ENCODE measurements around the gene IFI35. TPM values are rescaled to one million over a fixed set of nuclear protein-coding genes. Genes with fewer than 3 reads are reported as not detected.
"Not testable (repeated sequence)": the region's sequence is repeated elsewhere in the genome, so short reads cannot be mapped to it uniquely, and the experiment has no call there.

The IFI35 gene
- polyA plus RNA-seq, 3 donors, result 10.3 to 13.4 (median 11.2) TPM

GRCh38 chr17:42992872-42993271, 13.7 kb upstream of the IFI35 start:
- no peak for DNase-seq

- DNase-seq, result not testable (repeated sequence)
Measured at GRCh38 chr17:42993913-42994312, 12.7 kb upstream of the IFI35 start.

- DNase-seq, result no peak
Measured at GRCh38 chr17:42997390-42997983, 9.1 kb upstream of the IFI35 start.

GRCh38 chr17:42997984-42998938, 8.3 kb upstream of the IFI35 start, which contains the start of gene RPL27:
TSS of gene RPL27 (plus strand) at chr17:42998419. CDS start at chr17:42998751, 332 bp downstream.
- peak; percentile 100 for DNase-seq

GRCh38 chr17:42999003-42999525, 7.5 kb upstream of the IFI35 start:
- no peak for DNase-seq

GRCh38 chr17:43000894-43001293, 5.7 kb upstream of the IFI35 start:
- DNase-seq, result not testable (repeated sequence)

GRCh38 chr17:43003542-43004172, 2.9 kb upstream of the IFI35 start:
- DNase-seq, result no peak

- DNase-seq, result no peak
Measured at GRCh38 chr17:43010667-43011308, 4.2 kb downstream of the IFI35 start.

- DNase-seq, result no peak
Measured at GRCh38 chr17:43011728-43012472, 5.3 kb downstream of the IFI35 start.

- no peak for DNase-seq
Measured at GRCh38 chr17:43013296-43013695, 6.7 kb downstream of the IFI35 start.

- no peak for DNase-seq
Measured at GRCh38 chr17:43014020-43014648, 7.5 kb downstream of the IFI35 start.

GRCh38 chr17:43014649-43015542, 8.3 kb downstream of the IFI35 start:
- no peak for DNase-seq

- no peak for DNase-seq
Measured at GRCh38 chr17:43015579-43015978, 9.0 kb downstream of the IFI35 start.

- DNase-seq, result no peak
Measured at GRCh38 chr17:43016216-43016615, 9.6 kb downstream of the IFI35 start.

GRCh38 chr17:43018008-43018853, 11.6 kb downstream of the IFI35 start:
- no peak for DNase-seq

GRCh38 chr17:43018932-43019331, 12.3 kb downstream of the IFI35 start:
- no peak for DNase-seq

- DNase-seq, result no peak
Measured at GRCh38 chr17:43019418-43019817, 12.8 kb downstream of the IFI35 start.

- DNase-seq, result no peak
Measured at GRCh38 chr17:43020030-43020621, 13.5 kb downstream of the IFI35 start.

Measured in renal pelvis (tissue), 4 donors.